CD4-positive, CD25-positive, alpha-beta regulatory T cell (primary cell): Measurements from ENCODE around the gene EIF4B. TPM values are rescaled to one million over a fixed set of nuclear protein-coding genes. Genes with fewer than 3 reads are reported as not detected.
A peak's percentile ranks its signal among the peaks of the same experiment; 100 is the strongest.
"Not testable (repeated sequence)": the region's sequence is repeated elsewhere in the genome, so short reads cannot be mapped to it uniquely, and the experiment has no call there.

Experiments
- ATAC-seq, 2 donors: fragments of 150-1000 bp; cut with Tn5 transposase; one replicate each; pipeline ENCODE4 v1.10.0; 2021; ENCODE audit warnings: low read depth in 2 of 2, moderate number of reproducible peaks in 2 of 2, moderate library complexity in 1 of 2
- DNase-seq, 3 donors: peaks; one replicate each; pipeline versions ENCODE4 v3.0.0 to v3.0.0-alpha.2; 2012 to 2022; ENCODE audit warnings: mixed read lengths in 1 of 3
- H3K27ac ChIP-seq: one replicate; pipeline ENCODE4 v1.7.0; 2013; ENCODE audit warnings: mild to moderate bottlenecking, low read length; ENCODE audit not compliant: insufficient read depth, poor library complexity, severe bottlenecking
- H3K27me3 ChIP-seq: one replicate; pipeline ENCODE4 v1.7.0; 2013; ENCODE audit warnings: low read length; ENCODE audit not compliant: control insufficient read depth, insufficient read depth
- H3K36me3 ChIP-seq: one replicate; pipeline ENCODE4 v1.7.0; 2013; ENCODE audit warnings: mild to moderate bottlenecking, low read length, moderate library complexity; ENCODE audit not compliant: control insufficient read depth, insufficient read depth
- H3K4me1 ChIP-seq: 2 replicates; pipeline ENCODE4 v1.7.0; 2013; ENCODE audit warnings: mild to moderate bottlenecking, low read length; ENCODE audit not compliant: insufficient read depth, control insufficient read depth, poor library complexity, severe bottlenecking
- H3K4me3 ChIP-seq: one replicate; pipeline ENCODE4 v1.7.0; 2013; ENCODE audit warnings: low read depth, mild to moderate bottlenecking, low read length, moderate library complexity
- H3K9me3 ChIP-seq, 2 experiments: 1 replicate in 1 of 2; 2 replicates in 1 of 2; pipeline ENCODE4 v1.7.0; 2013; ENCODE audit warnings: low read length in 2 of 2, mild to moderate bottlenecking in 1 of 2, moderate library complexity in 1 of 2; ENCODE audit not compliant: control insufficient read depth in 2 of 2
- H3K27ac Mint-ChIP-seq, 3 donors: one replicate each; pipeline ENCODE4 v1.8.0; 2020 to 2022; ENCODE audit warnings: mild to moderate bottlenecking in 3 of 3, mixed read lengths in 3 of 3, moderate library complexity in 2 of 3
- H3K27me3 Mint-ChIP-seq: one replicate; pipeline ENCODE4 v1.8.0; 2022; ENCODE audit warnings: mild to moderate bottlenecking, mixed read lengths
- H3K36me3 Mint-ChIP-seq: one replicate; pipeline ENCODE4 v1.8.0; 2020; ENCODE audit warnings: mixed read lengths
- H3K4me1 Mint-ChIP-seq, 4 donors: one replicate each; pipeline ENCODE4 v1.8.0; 2020 to 2022; ENCODE audit warnings: mixed read lengths in 4 of 4, mild to moderate bottlenecking in 1 of 4
- H3K4me3 Mint-ChIP-seq, 4 donors: one replicate each; pipeline ENCODE4 v1.8.0; 2020 to 2022; ENCODE audit warnings: mild to moderate bottlenecking in 4 of 4, mixed read lengths in 4 of 4, moderate library complexity in 3 of 4
- H3K9me3 Mint-ChIP-seq, 7 donors: one replicate each; pipeline ENCODE4 v1.8.0; 2020 to 2022; ENCODE audit warnings: mixed read lengths in 7 of 7, mild to moderate bottlenecking in 3 of 7, moderate library complexity in 2 of 7
- polyA plus RNA-seq, 4 donors: library from polyadenylated mRNA; unstranded; fragments of 300-500 nt; fragmentation: Illumina TruSeq; gene quantifications; one replicate each; pipeline ENCODE4 v1.2.3, GENCODE V29; 2021
- total RNA-seq: library from RNA; stranded (reverse); gene quantifications from one replicate; pipeline ENCODE4 v1.2.3, GENCODE V29; 2022

EIF4B gene
- total and polyA plus RNA-seq, 5 donors from 2014 or later, result 71.3 to 506 (median 116) TPM

DNA sequence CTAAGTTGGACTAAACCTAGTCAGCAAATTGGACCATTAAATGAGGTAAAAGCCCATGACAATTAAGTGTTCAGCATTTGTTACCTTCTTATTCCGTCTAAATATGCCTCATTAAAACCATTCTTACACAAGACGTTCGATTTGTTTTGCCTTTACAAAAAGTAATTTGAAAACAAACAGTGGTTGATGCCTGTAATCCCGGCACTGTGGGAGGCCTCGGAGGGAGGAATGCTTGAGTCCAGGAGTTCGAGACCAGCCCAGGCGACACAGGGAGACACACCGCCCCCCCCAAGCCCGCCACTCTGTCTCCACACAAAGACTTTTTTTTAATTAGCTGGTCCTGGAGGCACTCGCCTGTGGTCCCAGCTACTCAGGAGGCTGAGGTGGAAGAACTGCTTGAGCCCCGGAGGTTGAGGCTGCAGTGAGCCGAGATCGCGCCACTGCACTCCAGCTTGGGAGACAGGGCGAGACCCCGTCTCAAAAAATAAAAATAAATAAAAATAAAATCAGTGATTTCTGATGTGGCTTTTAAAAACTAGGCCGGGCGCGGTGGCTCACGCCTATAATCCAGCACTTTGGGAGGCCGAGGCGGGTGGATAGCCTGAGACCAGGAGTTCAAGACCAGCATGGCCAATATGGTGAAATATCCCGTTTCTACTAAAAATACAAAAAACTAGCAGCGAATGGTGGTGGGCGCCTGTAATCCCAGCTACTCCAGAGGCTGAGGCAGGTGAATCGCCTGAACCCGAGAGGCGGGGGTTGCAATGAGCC is 856 bp upstream of the EIF4B start:
- Histone ChIP-seq H3K27ac (peak overlapping the region; percentile 94), H3K9me3 (no peaks in the 10 kb centered on the region), H3K27me3 (no peaks in the 10 kb centered on the region), H3K4me1 (peaks cover 45% of the 10 kb centered on the region), H3K4me3 (peak overlapping the region; percentile 72), H3K36me3 (peaks cover 9% of the 10 kb centered on the region)
- H3K36me3 Mint-ChIP-seq, result peaks cover 9% of the 10 kb centered on the region
- ATAC-seq, result no peak
- H3K9me3 Mint-ChIP-seq, result no peaks in the 10 kb centered on the region
- peaks cover 22 to 51% (median 37%) of the 10 kb centered on the region in 4 donors for H3K4me1 Mint-ChIP-seq
- H3K27me3 Mint-ChIP-seq, result peaks cover 12% of the 10 kb centered on the region
- DNase-seq, result no peak
- H3K27ac Mint-ChIP-seq, result peak overlapping the region; percentile 98 to 100 (median 99)
- peak overlapping the region; percentile 100 for H3K4me3 Mint-ChIP-seq

GRCh38 chr12:53006810-53007309 is 604 bp downstream of the EIF4B start:
- Histone ChIP-seq H3K27me3 (no peaks in the 10 kb centered on the region), H3K4me1 (peaks cover 56% of the 10 kb centered on the region), H3K36me3 (peaks cover 19% of the 10 kb centered on the region), H3K27ac (peak overlapping the region; percentile 94), H3K9me3 (no peaks in the 10 kb centered on the region), H3K4me3 (peak overlapping the region; percentile 87)
- peak; percentile 7 for ATAC-seq
- peak; percentile 70 to 79 (median 70) for DNase-seq
- Mint-ChIP-seq H3K9me3 (no peaks in the 10 kb centered on the region), H3K4me1 (peaks cover 29 to 65% (median 46%) of the 10 kb centered on the region in 4 donors), H3K27me3 (peaks cover 8% of the 10 kb centered on the region), H3K27ac (peak overlapping the region; percentile 98 to 100 (median 99)), H3K36me3 (peaks cover 12% of the 10 kb centered on the region), H3K4me3 (peak overlapping the region; percentile 100)

DNA sequence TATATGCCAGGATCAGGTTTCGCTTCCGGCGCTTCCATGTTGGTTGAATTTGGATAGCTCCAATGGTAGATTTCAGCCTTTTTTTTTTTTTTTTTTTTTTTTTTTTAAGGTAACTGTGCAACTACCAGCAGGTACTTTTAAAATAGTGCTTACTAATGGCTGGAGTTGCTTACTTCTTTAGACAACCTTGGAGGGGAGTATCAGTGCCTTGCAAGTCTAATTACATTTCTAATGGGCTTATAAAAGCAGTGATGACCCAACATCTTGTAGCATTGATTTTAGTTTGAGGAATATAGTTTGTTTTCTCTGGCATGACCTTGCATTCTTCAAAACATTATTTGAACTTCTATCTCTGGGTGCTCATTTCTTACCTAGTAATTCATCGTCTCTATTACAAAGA is 1.1 kb downstream of the EIF4B start:
- H3K27ac ChIP-seq, result peak overlapping the region; percentile 94
- ATAC-seq (no peak), DNase-seq (no peak)
- H3K9me3 ChIP-seq, result no peaks in the 10 kb centered on the region
- no peaks in the 10 kb centered on the region for H3K27me3 ChIP-seq
- Mint-ChIP-seq H3K36me3 (peaks cover 14% of the 10 kb centered on the region), H3K9me3 (no peaks in the 10 kb centered on the region), H3K27ac (peak overlapping the region; percentile 67 to 100 (median 99)), H3K4me1 (peaks cover 29 to 70% (median 49%) of the 10 kb centered on the region in 4 donors), H3K27me3 (peaks cover 8% of the 10 kb centered on the region), H3K4me3 (peak overlapping the region; percentile 100)
- H3K4me1 ChIP-seq, result peaks cover 56% of the 10 kb centered on the region
- H3K36me3 ChIP-seq, result peaks cover 19% of the 10 kb centered on the region
- H3K4me3 ChIP-seq, result peak overlapping the region; percentile 87

DNA sequence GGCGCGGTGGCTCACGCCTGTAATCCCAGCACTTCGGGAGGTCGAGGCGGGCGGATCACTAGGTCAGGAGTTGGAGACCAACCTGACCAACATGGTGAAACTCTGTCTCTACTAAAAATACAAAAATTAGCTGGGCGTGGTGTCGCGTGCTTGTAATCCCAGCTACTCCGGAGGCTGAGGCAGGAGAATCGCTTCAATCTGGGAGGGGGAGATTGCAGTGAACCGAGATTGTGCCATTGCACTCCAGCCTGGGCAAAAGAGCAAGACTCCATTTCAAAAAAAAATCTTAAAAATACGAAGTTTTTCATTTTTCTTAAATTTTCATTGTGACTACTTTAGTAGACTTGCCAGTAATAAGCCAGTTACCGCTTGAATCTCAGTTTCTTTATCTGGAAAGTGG is 2.5 kb downstream of the EIF4B start:
- H3K9me3 ChIP-seq, H3K9me3 Mint-ChIP-seq, H3K27ac Mint-ChIP-seq, H3K27me3 Mint-ChIP-seq, H3K27ac ChIP-seq, H3K27me3 ChIP-seq, ATAC-seq, DNase-seq: not testable (repeated sequence)
- H3K36me3 ChIP-seq, result peaks cover 19% of the 10 kb centered on the region
- Mint-ChIP-seq H3K4me1 (peaks cover 29 to 82% (median 54%) of the 10 kb centered on the region in 4 donors), H3K36me3 (peaks cover 14% of the 10 kb centered on the region), H3K4me3 (peak overlapping the region; percentile 83 to 100 (median 100))
- H3K4me1 ChIP-seq, result peaks cover 59% of the 10 kb centered on the region
- H3K4me3 ChIP-seq, result peak overlapping the region; percentile 26

DNA sequence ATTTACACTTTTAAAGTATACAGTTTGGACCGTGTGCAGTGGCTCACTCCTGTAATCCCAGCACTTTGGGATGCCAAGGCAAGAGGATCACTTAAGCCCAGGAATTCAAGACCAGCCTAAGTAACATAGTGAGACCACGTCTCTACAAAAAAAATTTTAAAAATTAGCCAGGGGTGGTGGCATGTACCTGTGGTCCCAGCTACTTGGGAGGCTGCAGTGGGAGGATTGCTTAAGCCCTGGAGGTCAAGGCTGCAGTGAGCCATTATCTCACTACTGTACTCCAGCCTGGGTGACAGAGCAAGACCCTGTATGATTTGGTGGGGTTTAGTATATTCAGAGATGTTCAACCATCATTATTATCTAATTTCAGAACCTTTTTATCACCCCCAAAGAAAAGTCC is 4.7 kb downstream of the EIF4B start:
- no peaks in the 10 kb centered on the region for H3K9me3 ChIP-seq
- no peak overlapping the region for H3K27ac ChIP-seq
- no peak for ATAC-seq
- H3K36me3 ChIP-seq, result peaks cover 22% of the 10 kb centered on the region
- DNase-seq, result no peak
- H3K4me1 Mint-ChIP-seq, result peaks cover 33 to 89% (median 55%) of the 10 kb centered on the region in 4 donors
- H3K27ac Mint-ChIP-seq, result no peak overlapping the region
- H3K4me1 ChIP-seq, result peaks cover 50% of the 10 kb centered on the region
- H3K4me3 ChIP-seq, result no peak overlapping the region
- no peaks in the 10 kb centered on the region for H3K9me3 Mint-ChIP-seq
- no peaks in the 10 kb centered on the region for H3K27me3 ChIP-seq
- peaks cover 7% of the 10 kb centered on the region for H3K27me3 Mint-ChIP-seq
- H3K36me3 Mint-ChIP-seq, result peaks cover 15% of the 10 kb centered on the region
- peak overlapping the region in 2 of 4 donors; percentile 16 to 65 for H3K4me3 Mint-ChIP-seq

- H3K4me3 ChIP-seq, result no peak overlapping the region
- ATAC-seq (no peak), DNase-seq (no peak)
- H3K27me3 Mint-ChIP-seq, result no peaks in the 10 kb centered on the region
- H3K4me1 Mint-ChIP-seq, result peaks cover 27 to 82% (median 55%) of the 10 kb centered on the region in 4 donors
- H3K4me3 Mint-ChIP-seq, result peak overlapping the region in 3 of 4 donors; percentile 2 to 47 (median 9)
- H3K27me3 ChIP-seq, result no peaks in the 10 kb centered on the region
- H3K27ac Mint-ChIP-seq, result peak overlapping the region in 1 of 3 donors; percentile 59
- peaks cover 15% of the 10 kb centered on the region for H3K36me3 Mint-ChIP-seq
- no peaks in the 10 kb centered on the region for H3K9me3 ChIP-seq
- peaks cover 30% of the 10 kb centered on the region for H3K36me3 ChIP-seq
- no peak overlapping the region for H3K27ac ChIP-seq
- H3K4me1 ChIP-seq, result peaks cover 49% of the 10 kb centered on the region
- H3K9me3 Mint-ChIP-seq, result no peaks in the 10 kb centered on the region
Observed at GRCh38 chr12:53011889-53012288, 5.6 kb downstream of the EIF4B start.

DNA sequence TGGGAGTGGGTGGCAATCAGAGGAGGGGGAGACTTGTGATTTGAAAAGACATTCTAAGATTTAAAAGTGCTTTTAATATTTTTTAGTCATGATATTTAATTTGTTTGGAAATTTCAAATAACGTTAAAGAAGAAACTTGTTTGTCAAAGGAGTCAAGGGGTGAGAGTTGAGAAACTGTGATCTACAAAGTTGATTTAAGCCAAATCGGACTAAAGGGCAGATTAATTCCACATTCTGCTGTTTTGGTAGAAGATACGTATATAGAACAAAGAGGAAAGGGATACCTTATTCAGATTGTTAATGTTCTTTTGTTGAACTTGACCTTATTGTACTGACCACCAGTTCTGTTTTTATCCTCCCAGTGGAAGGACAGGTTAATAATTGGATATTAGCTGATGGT is 6.7 kb downstream of the EIF4B start:
- Mint-ChIP-seq H3K4me3 (peak overlapping the region in 2 of 4 donors; percentile 32 to 56), H3K27me3 (no peaks in the 10 kb centered on the region), H3K4me1 (peaks cover 20 to 73% (median 48%) of the 10 kb centered on the region in 4 donors), H3K27ac (no peak overlapping the region), H3K36me3 (peaks cover 20% of the 10 kb centered on the region), H3K9me3 (peaks cover 0 to 1% (median 0%) of the 10 kb centered on the region in 7 donors)
- H3K9me3 ChIP-seq, result no peaks in the 10 kb centered on the region
- peaks cover 39% of the 10 kb centered on the region for H3K4me1 ChIP-seq
- H3K36me3 ChIP-seq, result peaks cover 41% of the 10 kb centered on the region
- H3K27ac ChIP-seq, result no peak overlapping the region
- no peak overlapping the region for H3K4me3 ChIP-seq
- no peaks in the 10 kb centered on the region for H3K27me3 ChIP-seq
- no peak for DNase-seq
- no peak for ATAC-seq
